GM06990 (cell line): Measurements from ENCODE around the gene RNPC3.
"Not testable (repeated sequence)": the region's sequence is repeated elsewhere in the genome, so short reads cannot be mapped to it uniquely, and the experiment has no call there.

Experiments
- DNase-seq: peaks from one replicate; pipeline ENCODE4 v3.0.0-alpha.2; 2011; ENCODE audit not compliant: insufficient read length; ENCODE audit errors: extremely low read depth
- H3K27me3 ChIP-seq: replicated peaks from 2 replicates; pipeline ENCODE4 v1.6.0; 2011; ENCODE audit warnings: low read length; ENCODE audit not compliant: control insufficient read depth, insufficient read depth
- H3K36me3 ChIP-seq: 2 replicates; pipeline ENCODE4 v1.5.1; 2011; ENCODE audit warnings: low read length; ENCODE audit not compliant: control insufficient read depth, insufficient read depth
- H3K4me3 ChIP-seq: replicated peaks from 2 replicates; pipeline ENCODE4 v1.5.1; 2011; ENCODE audit warnings: low read depth, mild to moderate bottlenecking, control low read depth, low read length
- CTCF ChIP-seq: IDR thresholded peaks from 2 replicates; pipeline ENCODE4 v1.5.1; 2011; ENCODE audit warnings: low read length, control low read depth, mild to moderate bottlenecking, inconsistent platforms; ENCODE audit not compliant: insufficient read depth, poor library complexity, severe bottlenecking

Gene RNPC3

GRCh38 chr1:103529746-103530145 lies 4.2 kb downstream of the RNPC3 start:
- no peak for DNase-seq
- peaks cover 3% of the 10 kb centered on the region for H3K36me3 ChIP-seq
- TF ChIP-seq CTCF: no peak
- H3K4me3 ChIP-seq: no peak overlapping the region
- no peaks in the 10 kb centered on the region for H3K27me3 ChIP-seq

- no peak for DNase-seq
- H3K27me3 ChIP-seq: no peaks in the 10 kb centered on the region
- TF ChIP-seq CTCF: no peak
- peaks cover 4% of the 10 kb centered on the region for H3K36me3 ChIP-seq
- H3K4me3 ChIP-seq: no peak overlapping the region
Measured at GRCh38 chr1:103538226-103538625, 12.7 kb downstream of the RNPC3 start.

- Histone ChIP-seq H3K27me3 (no peaks in the 10 kb centered on the region), H3K36me3 (peaks cover 5% of the 10 kb centered on the region), H3K4me3 (no peak overlapping the region)
- no peak for DNase-seq
- TF ChIP-seq CTCF: no peak
Measured at GRCh38 chr1:103541431-103541830, 15.9 kb downstream of the RNPC3 start.

GRCh38 chr1:103546496-103546895 lies 21.0 kb downstream of the RNPC3 start:
- no peak for TF ChIP-seq CTCF
- Histone ChIP-seq H3K27me3 (no peaks in the 10 kb centered on the region), H3K4me3 (no peak overlapping the region), H3K36me3 (peaks cover 9% of the 10 kb centered on the region)
- DNase-seq: no peak

- no peak for TF ChIP-seq CTCF
- Histone ChIP-seq H3K4me3 (no peak overlapping the region), H3K36me3 (peaks cover 9% of the 10 kb centered on the region), H3K27me3 (no peaks in the 10 kb centered on the region)
- no peak for DNase-seq
Measured at GRCh38 chr1:103547840-103548239, 22.3 kb downstream of the RNPC3 start.

GRCh38 chr1:103560427-103560826 lies 34.9 kb downstream of the RNPC3 start:
- no peak overlapping the region for H3K4me3 ChIP-seq
- DNase-seq: no peak
- no peak for TF ChIP-seq CTCF
- H3K36me3 ChIP-seq: no peaks in the 10 kb centered on the region
- H3K27me3 ChIP-seq: no peaks in the 10 kb centered on the region

- H3K4me3 ChIP-seq: not testable (repeated sequence)
Measured at GRCh38 chr1:103561124-103561523, 35.6 kb downstream of the RNPC3 start.

More at GRCh38 chr1:103561124-103561523, 35.6 kb downstream of the RNPC3 start:
- H3K36me3 ChIP-seq, DNase-seq, H3K27me3 ChIP-seq: not testable (repeated sequence)
